Right ventricle myocardium inferior (tissue), 1 donor: Measurements from ENCODE around the gene ZG16B. TPM values are rescaled to one million over a fixed set of nuclear protein-coding genes. Genes with fewer than 3 reads are reported as not detected.
A peak's percentile ranks its signal among the peaks of the same experiment; 100 is the strongest.

Experiments
- ATAC-seq: fragments of 200-7000 bp; cut with Tn5 transposase; one replicate; pipeline ENCODE4 v1.9.1; 2020; ENCODE audit warnings: mild to moderate bottlenecking, moderate library complexity
- DNase-seq: peaks from one replicate; pipeline ENCODE4 v3.0.0; 2021; ENCODE audit errors: missing footprints
- intact Hi-C: fragments of 100-400 bp; cut with DNase I; formaldehyde crosslinking; loops from one replicate; pipeline ENCODE4 v1.11.0; 2022
- total RNA-seq: library from RNA; stranded (reverse); fragmentation: NEBNext Ultra II Directional; extraction: Animal tissue kit (Norgen Biotek cat#: 25700); gene quantifications from one replicate; pipeline ENCODE4 v1.2.1, GENCODE V29; 2021
- donor health status: DM: no; HTN: yes; CAD: no; lungs with severe emphysema.

ZG16B gene
- total RNA-seq, 1 donor from 2014 or later = 0.35 TPM

- ATAC-seq (no peak), DNase-seq (no peak)
- intact Hi-C loops = no loop called here
Measured at GRCh38 chr16:2803545-2804195, 26.4 kb upstream of the ZG16B start.

- no peak for ATAC-seq
- intact Hi-C loops = no loop called here
- no peak for DNase-seq
Measured at GRCh38 chr16:2804728-2805127, 25.4 kb upstream of the ZG16B start.

GRCh38 chr16:2806286-2806685, 23.8 kb upstream of the ZG16B start:
- intact Hi-C loops = no loop called here
- ATAC-seq (no peak), DNase-seq (no peak)

GRCh38 chr16:2808181-2808580, 21.9 kb upstream of the ZG16B start:
- no peak for ATAC-seq
- intact Hi-C loops = no loop called here

GRCh38 chr16:2809149-2809760, 20.8 kb upstream of the ZG16B start:
- DNase-seq (no peak), ATAC-seq (no peak)
- intact Hi-C loops = no loop called here

More at GRCh38 chr16:2808181-2808580, 21.9 kb upstream of the ZG16B start:
- DNase-seq = no peak

GRCh38 chr16:2810651-2811050, 19.5 kb upstream of the ZG16B start:
- intact Hi-C loops = no loop called here
- ATAC-seq (no peak), DNase-seq (no peak)

- ATAC-seq (peak; percentile 20), DNase-seq (no peak)
- intact Hi-C loops = no loop called here
Measured at GRCh38 chr16:2811703-2812471, 18.2 kb upstream of the ZG16B start.

- ATAC-seq = no peak
Measured at GRCh38 chr16:2813771-2814221, 16.3 kb upstream of the ZG16B start.

GRCh38 chr16:2814551-2815298, 15.4 kb upstream of the ZG16B start:
- intact Hi-C loops = no loop called here
- ATAC-seq (no peak), DNase-seq (no peak)

More at GRCh38 chr16:2813771-2814221, 16.3 kb upstream of the ZG16B start:
- intact Hi-C loops = no loop called here
- DNase-seq = no peak

GRCh38 chr16:2815299-2815771, 14.8 kb upstream of the ZG16B start:
- intact Hi-C loops = no loop called here
- DNase-seq (no peak), ATAC-seq (no peak)

GRCh38 chr16:2816751-2817339, 13.3 kb upstream of the ZG16B start, which contains the start of gene PRSS21:
Gene PRSS21, plus strand, starts transcription at chr16:2817237. Its CDS starts 32 bp downstream, at chr16:2817269.
- intact Hi-C loops = no loop called here
- DNase-seq (no peak), ATAC-seq (no peak)

- ATAC-seq (peak; percentile 16), DNase-seq (no peak)
- intact Hi-C loops = no loop called here
Measured at GRCh38 chr16:2817340-2818271, 12.5 kb upstream of the ZG16B start.

- ATAC-seq (no peak), DNase-seq (no peak)
- intact Hi-C loops = no loop called here
Measured at GRCh38 chr16:2818272-2818876, 11.7 kb upstream of the ZG16B start.

GRCh38 chr16:2819179-2819938, 10.7 kb upstream of the ZG16B start:
- ATAC-seq (no peak), DNase-seq (no peak)

GRCh38 chr16:2819939-2820835, 9.9 kb upstream of the ZG16B start:
- intact Hi-C loops = no loop called here
- no peak for DNase-seq
- ATAC-seq = no peak

More at GRCh38 chr16:2819179-2819938, 10.7 kb upstream of the ZG16B start:
- intact Hi-C loops = no loop called here
